Hepatocyte (in vitro differentiated cells): ENCODE results near the gene MFAP2.

Experiments
- CTCF ChIP-seq: fragments of 200-600 bp; sonication (generic); IDR thresholded peaks from 2 replicates; pipeline ENCODE4 v1.5.1; 2016; ENCODE audit warnings: antibody characterized with exemption, mild to moderate bottlenecking; ENCODE audit not compliant: poor library complexity
- EZH2phosphoT487 ChIP-seq: fragments of 200-600 bp; sonication (generic); IDR thresholded peaks from one replicate; pipeline ENCODE4 v1.6.1; 2018; ENCODE audit warnings: antibody characterized with exemption, mild to moderate bottlenecking, low read depth, moderate library complexity; ENCODE audit not compliant: unreplicated experiment, severe bottlenecking

GRCh38 chr1:16972189-16972895 is 8.1 kb downstream of the MFAP2 start:
- TF ChIP-seq CTCF (no peak), EZH2phosphoT487 (no peak)
